ENCODE results near the gene SGK2. TPM values are rescaled to one million over a fixed set of nuclear protein-coding genes. Genes with fewer than 3 reads are reported as not detected.

Gene SGK2
- total and polyA plus RNA-seq, 2 donors (not counting 1 experiment from before 2014, with no cell fraction given): 1.5 to 1.7 TPM

- WGBS (ENCODE audit: insufficient coverage): 92% methylated on average over 7 of the region's 7 CpGs
- no peaks in the 10 kb centered on the region for H3K79me2 ChIP-seq (ENCODE audit: control insufficient read depth, insufficient read depth, low read length)
- H4K20me1 ChIP-seq (ENCODE audit: control insufficient read depth, insufficient read depth, low read length, poor library complexity, severe bottlenecking): no peaks in the 10 kb centered on the region
- H3K4me2 ChIP-seq (replicated peaks; ENCODE audit: low read depth, low read length, poor library complexity, severe bottlenecking): no peak overlapping the region
- no peak overlapping the region for H3K4me3 ChIP-seq (ENCODE audit: control extremely low read depth in 1 of 5, extremely low read depth in 1 of 5, insufficient read depth in 1 of 5, low read depth in 2 of 5, low read length in 4 of 5)
- ChIA-PET POLR2A (no interaction called here), CTCF (interaction anchor here (1.2 to 7.5 kb wide), 3 partner anchors 36 to 151 kb away, joined by 3 to 273 read pairs (median 3); no protein-coding TSS in a partner anchor)
- no peak overlapping the region for H2AFZ ChIP-seq (ENCODE audit: insufficient read depth, low read depth, low read length, poor library complexity, severe bottlenecking)
- no peak overlapping the region for H3K27ac ChIP-seq (ENCODE audit: low read length in 2 of 2)
- H3K4me1 ChIP-seq (ENCODE audit: control insufficient read depth in 2 of 2, insufficient read depth in 2 of 2, low read length in 2 of 2): peaks cover 0 to 4% of the 10 kb centered on the region in 2 donors
- H3K4me1 Mint-ChIP-seq: peaks cover 2% of the 10 kb centered on the region
- H3K9me3 ChIP-seq (ENCODE audit: control extremely low read depth in 1 of 3, control insufficient read depth in 2 of 3, insufficient read depth in 1 of 3, low read length in 2 of 3): no peaks in the 10 kb centered on the region
- H3K36me3 ChIP-seq (replicated peaks in 1 of 2; ENCODE audit: control extremely low read depth in 1 of 2, control insufficient read depth in 1 of 2, extremely low read depth in 1 of 2, insufficient read depth in 2 of 2, low read length in 1 of 2): peaks cover 0 to 6% of the 10 kb centered on the region in 2 experiments
- no peak overlapping the region for H3K27ac Mint-ChIP-seq
- H3K4me3 Mint-ChIP-seq: no peak overlapping the region
- H3K27me3 ChIP-seq (replicated peaks in 1 of 4; ENCODE audit: control extremely low read depth in 1 of 4, control insufficient read depth in 3 of 4, insufficient read depth in 4 of 4, low read length in 3 of 4): no peaks in the 10 kb centered on the region
- no peak overlapping the region for H3K9ac ChIP-seq (ENCODE audit: low read length)
- ATAC-seq (ENCODE audit: low read depth) (no peak), DNase-seq (no peak)
- H3K27me3 Mint-ChIP-seq: no peaks in the 10 kb centered on the region
- intact Hi-C loops (cut with micrococcal nuclease): no loop called here
- TF ChIP-seq CTCF (IDR thresholded peaks at IDR 0.05) (no peak), EZH2 (IDR thresholded peaks at IDR 0.05; ENCODE audit: borderline replicate concordance, insufficient read depth, low read depth, low read length, poor library complexity, severe bottlenecking) (no peak)
- no peaks in the 10 kb centered on the region for H3K9me3 Mint-ChIP-seq (ENCODE audit: insufficient read depth)
Observed at GRCh38 chr20:43540673-43541060, 18.2 kb upstream of the SGK2 start.

DNA sequence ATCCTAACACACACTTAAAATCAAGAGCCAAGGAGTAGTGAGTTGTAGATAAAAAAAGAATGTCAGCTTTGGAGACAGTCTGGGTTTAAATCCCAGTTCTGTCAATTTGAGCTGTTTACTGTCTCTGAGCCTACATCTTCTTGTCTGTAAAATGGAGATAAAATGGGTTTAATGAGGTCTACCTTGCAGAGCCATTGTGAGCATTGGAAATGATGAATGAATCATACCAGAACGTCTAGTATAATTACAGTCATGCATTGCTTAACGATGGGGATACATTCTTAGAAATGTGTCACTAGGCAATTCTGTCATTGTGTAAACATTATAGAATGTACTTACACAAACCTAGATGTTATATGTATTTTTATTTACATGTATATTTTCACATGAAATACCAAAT is 17.6 kb upstream of the SGK2 start:
- H3K36me3 ChIP-seq (replicated peaks in 1 of 2; ENCODE audit: control extremely low read depth in 1 of 2, control insufficient read depth in 1 of 2, extremely low read depth in 1 of 2, insufficient read depth in 2 of 2, low read length in 1 of 2): peaks cover 0 to 6% of the 10 kb centered on the region in 2 experiments
- no peak overlapping the region for H3K27ac ChIP-seq (ENCODE audit: low read length in 2 of 2)
- H3K9me3 ChIP-seq (ENCODE audit: control extremely low read depth in 1 of 3, control insufficient read depth in 2 of 3, insufficient read depth in 1 of 3, low read length in 2 of 3): no peaks in the 10 kb centered on the region
- H3K79me2 ChIP-seq (ENCODE audit: control insufficient read depth, insufficient read depth, low read length): no peaks in the 10 kb centered on the region
- H3K27me3 Mint-ChIP-seq: no peaks in the 10 kb centered on the region
- DNase-seq: no peak
- no peak for TF ChIP-seq CTCF (IDR thresholded peaks at IDR 0.05)
- no peak for TF ChIP-seq EZH2 (IDR thresholded peaks at IDR 0.05; ENCODE audit: borderline replicate concordance, insufficient read depth, low read depth, low read length, poor library complexity, severe bottlenecking)
- H3K4me1 ChIP-seq (ENCODE audit: control insufficient read depth in 2 of 2, insufficient read depth in 2 of 2, low read length in 2 of 2): peaks cover 0 to 4% of the 10 kb centered on the region in 2 donors
- no peaks in the 10 kb centered on the region for H3K27me3 ChIP-seq (replicated peaks in 1 of 4; ENCODE audit: control extremely low read depth in 1 of 4, control insufficient read depth in 3 of 4, insufficient read depth in 4 of 4, low read length in 3 of 4)
- no CpG with 5 or more reads among the region's 2 CpGs for WGBS (ENCODE audit: insufficient coverage)
- H3K4me1 Mint-ChIP-seq: peaks cover 2% of the 10 kb centered on the region
- no peaks in the 10 kb centered on the region for H4K20me1 ChIP-seq (ENCODE audit: control insufficient read depth, insufficient read depth, low read length, poor library complexity, severe bottlenecking)
- ATAC-seq (ENCODE audit: low read depth): no peak
- H3K9ac ChIP-seq (ENCODE audit: low read length): no peak overlapping the region
- H3K27ac Mint-ChIP-seq: no peak overlapping the region
- H3K4me2 ChIP-seq (replicated peaks; ENCODE audit: low read depth, low read length, poor library complexity, severe bottlenecking): no peak overlapping the region
- POLR2A ChIA-PET: no interaction called here
- H3K9me3 Mint-ChIP-seq (ENCODE audit: insufficient read depth): no peaks in the 10 kb centered on the region
- CTCF ChIA-PET: interaction anchor here (1.2 to 7.5 kb wide), 3 partner anchors 36 to 150 kb away, joined by 3 to 273 read pairs (median 3); no protein-coding TSS in a partner anchor
- no peak overlapping the region for H3K4me3 Mint-ChIP-seq
- intact Hi-C loops (cut with micrococcal nuclease): no loop called here
- no peak overlapping the region for H2AFZ ChIP-seq (ENCODE audit: insufficient read depth, low read depth, low read length, poor library complexity, severe bottlenecking)
- H3K4me3 ChIP-seq (ENCODE audit: control extremely low read depth in 1 of 5, extremely low read depth in 1 of 5, insufficient read depth in 1 of 5, low read depth in 2 of 5, low read length in 4 of 5): no peak overlapping the region
